Endothelial cell of umbilical vein (primary cell): ENCODE measurements around the gene GHRHR. TPM values are rescaled to one million over a fixed set of nuclear protein-coding genes. Genes with fewer than 3 reads are reported as not detected.
A peak's percentile ranks its signal among the peaks of the same experiment; 100 is the strongest.

ENCODE experiments used
- BruUV-seq: library from RNA; stranded (reverse); fragments of 400-500 nt; replicated peaks from 2 replicates; lab custom pipeline; 2021; lab: Mats Ljungman, UMichigan
- CTCF ChIA-PET: fragments of 300-600, 350-600 bp; sonication (Branson Sonifier 250); formaldehyde crosslinking; loops from one replicate; lab custom pipeline; 2021; ENCODE audit warnings: antibody characterized with exemption, inconsistent platforms; lab: Charles Lee
- POLR2A ChIA-PET: fragments of 300-600, 350-600 bp; sonication (Branson Sonifier 250); formaldehyde crosslinking; loops from one replicate; lab custom pipeline; 2021; ENCODE audit warnings: antibody characterized with exemption, inconsistent platforms; lab: Charles Lee
- DNase-seq: peaks from one replicate; pipeline ENCODE4 v3.0.0-alpha.2; 2011; ENCODE audit warnings: low read depth, low spot score
- FAIRE-seq: peaks from 2 replicates; lab custom pipeline; 2011; peaks lifted over from hg19 to GRCh38; lab: Jason Lieb, UNC
- H2AFZ ChIP-seq: 2 replicates; pipeline ENCODE4 v1.6.0; 2012; ENCODE audit warnings: low read depth, low read length, control low read depth, inconsistent platforms
- H3K27ac ChIP-seq: 2 replicates; pipeline ENCODE4 v1.5.1; 2011; ENCODE audit warnings: low read depth, mild to moderate bottlenecking, control low read depth, low read length, moderate library complexity; ENCODE audit not compliant: insufficient read depth
- H3K27me3 ChIP-seq, 2 experiments: 2 replicates each; pipeline versions ENCODE4 v1.6.0 to v1.6.1; 2011; ENCODE audit warnings: low read length in 2 of 2, mixed read lengths in 1 of 2; ENCODE audit not compliant: control insufficient read depth in 2 of 2, insufficient read depth in 2 of 2
- H3K36me3 ChIP-seq, 2 experiments: 2 replicates in 1 of 2; 3 replicates in 1 of 2; pipeline ENCODE4 v1.5.1; 2011; ENCODE audit warnings: low read length in 2 of 2, mild to moderate bottlenecking in 1 of 2, moderate library complexity in 1 of 2; ENCODE audit not compliant: control insufficient read depth in 2 of 2, insufficient read depth in 2 of 2; ENCODE audit errors: extremely low read depth in 1 of 2
- H3K4me1 ChIP-seq: 3 replicates; pipeline ENCODE4 v1.5.1; 2011; ENCODE audit warnings: mild to moderate bottlenecking, low read length; ENCODE audit not compliant: control insufficient read depth, insufficient read depth; ENCODE audit errors: extremely low read depth
- H3K4me2 ChIP-seq: 2 replicates; pipeline ENCODE4 v1.6.1; 2011; ENCODE audit warnings: low read length, control low read depth, mixed read lengths; ENCODE audit not compliant: insufficient read depth
- H3K4me3 ChIP-seq, 3 experiments: fragments of 200-600 bp in 1 of 3; sonication (generic), shearing (Covaris generic) in 1 of 3; replicated peaks in 1 of 3; 2 replicates each; pipeline ENCODE4 v1.5.1; 2011 to 2016; ENCODE audit warnings: control low read depth in 3 of 3, low read length in 3 of 3, mild to moderate bottlenecking in 2 of 3, inconsistent platforms in 1 of 3, low read depth in 1 of 3, moderate library complexity in 1 of 3; ENCODE audit not compliant: insufficient read depth in 1 of 3
- H3K79me2 ChIP-seq: 2 replicates; pipeline ENCODE4 v1.6.0; 2012; ENCODE audit warnings: low read length, inconsistent platforms; ENCODE audit not compliant: control insufficient read depth, insufficient read depth
- H3K9ac ChIP-seq: replicated peaks from 2 replicates; pipeline ENCODE3; 2011; ENCODE audit warnings: low read length, control low read depth; ENCODE audit not compliant: insufficient read depth; ENCODE audit errors: extremely low read depth
- H3K9me1 ChIP-seq: replicated peaks from 3 replicates; pipeline ENCODE4 v1.6.0; 2011; ENCODE audit warnings: mild to moderate bottlenecking, low read length; ENCODE audit not compliant: control insufficient read depth, insufficient read depth; ENCODE audit errors: extremely low read depth
- H3K9me3 ChIP-seq: replicated peaks from 2 replicates; pipeline ENCODE4 v1.5.1; 2012; ENCODE audit warnings: low read length, inconsistent platforms; ENCODE audit not compliant: control insufficient read depth, insufficient read depth
- H4K20me1 ChIP-seq: replicated peaks from 2 replicates; pipeline ENCODE3; 2011; ENCODE audit warnings: mild to moderate bottlenecking, low read length; ENCODE audit not compliant: control insufficient read depth, insufficient read depth; ENCODE audit errors: extremely low read depth
- CTCF ChIP-seq, 2 donors: IDR thresholded peaks; 1 replicate in 1 of 2; 2 replicates in 1 of 2; pipeline ENCODE4 v1.5.1; 2011; ENCODE audit warnings: low read length in 2 of 2, mild to moderate bottlenecking in 2 of 2, moderate library complexity in 2 of 2, control low read depth in 1 of 2, inconsistent platforms in 1 of 2, low read depth in 1 of 2; ENCODE audit not compliant: insufficient read depth in 1 of 2; ENCODE audit errors: extremely low read depth in 1 of 2
- FOS ChIP-seq: IDR thresholded peaks from 2 replicates; pipeline ENCODE4 v1.6.1; 2011; ENCODE audit warnings: mild to moderate bottlenecking, low read length, moderate library complexity, borderline replicate concordance; ENCODE audit not compliant: insufficient read depth
- GATA2 ChIP-seq: IDR thresholded peaks from 2 replicates; pipeline ENCODE4 v1.7.0; 2011; ENCODE audit warnings: low read depth, mild to moderate bottlenecking, moderate library complexity, mixed read lengths, low read length; ENCODE audit not compliant: insufficient read length, insufficient read depth
- JUN ChIP-seq: IDR thresholded peaks from 2 replicates; pipeline ENCODE4 v1.6.1; 2011; ENCODE audit warnings: borderline replicate concordance, low read depth; ENCODE audit not compliant: insufficient read length, insufficient read depth
- MAX ChIP-seq: IDR thresholded peaks from 2 replicates; pipeline ENCODE4 v1.6.1; 2011; ENCODE audit not compliant: insufficient read depth, insufficient read length
- MYC ChIP-seq: IDR thresholded peaks from one replicate; pipeline ENCODE4 v1.6.1; 2011; ENCODE audit warnings: mild to moderate bottlenecking, low read depth, low read length
- POLR2A ChIP-seq: IDR thresholded peaks from 2 replicates; pipeline ENCODE4 v1.6.1; 2012; ENCODE audit warnings: low read depth, mild to moderate bottlenecking, control low read depth, low read length
- POLR2AphosphoS5 ChIP-seq: IDR thresholded peaks from 2 replicates; pipeline ENCODE4 v1.6.1; 2012; ENCODE audit warnings: low read depth, mild to moderate bottlenecking, control low read depth, low read length, moderate library complexity; ENCODE audit not compliant: insufficient read depth
- dilution Hi-C: fragments of 300-500 bp; cut with MboI; formaldehyde crosslinking; loops from one replicate; pipeline ENCODE4 v1.15.0; 2019; ENCODE audit warnings: low sequenced_read_pairs; ENCODE audit not compliant: extremely low pct_ligation_motif_present
- intact Hi-C: fragments of 100-400 bp; cut with micrococcal nuclease; formaldehyde crosslinking; loops from one replicate; pipeline ENCODE4 v1.10.0; 2022
- polyA plus RNA-seq, 4 experiments: library from polyadenylated mRNA; depleted of rRNA in 3 of 4; stranded (reverse) in 3 of 4; unstranded in 1 of 4; fragments of >200 nt; gene quantifications; 2 replicates each; pipeline versions ENCODE4 v1.2.1 to v1.2.3, GENCODE V29; 2011 to 2012; ENCODE audit warnings: missing spikeins in 1 of 4
- total RNA-seq: library from RNA; stranded (reverse); gene quantifications from 2 replicates; pipeline ENCODE4 v1.2.3, GENCODE V29; 2021

GHRHR gene
- total and polyA plus RNA-seq, 2 donors (not counting 3 experiments of a cell fraction or from before 2014, with no cell fraction given), result not detected

- H3K27ac ChIP-seq, result peak overlapping the region; percentile 58
- peak; percentile 73 for FAIRE-seq
Measured at GRCh38 chr7:30920584-30921539, 42.9 kb upstream of the GHRHR start.

GRCh38 chr7:30921540-30922401 lies 42.0 kb upstream of the GHRHR start:
- ChIA-PET POLR2A (no interaction called here), CTCF (interaction anchor here (1.0 to 2.5 kb wide), 3 partner anchors 8 to 17 kb away, joined by 3 to 12 read pairs (median 10); no protein-coding TSS in a partner anchor)
- Histone ChIP-seq H3K36me3 (peaks cover 0 to 5% of the 10 kb centered on the region in 2 experiments), H3K4me2 (no peak overlapping the region), H3K9me1 (no peaks in the 10 kb centered on the region), H3K9ac (no peak overlapping the region), H3K4me1 (peaks cover 24% of the 10 kb centered on the region), H3K4me3 (no peak overlapping the region), H3K27ac (peak overlapping the region; percentile 58), H2AFZ (peak overlapping the region; percentile 17), H3K79me2 (no peaks in the 10 kb centered on the region), H3K27me3 (no peaks in the 10 kb centered on the region), H3K9me3 (no peaks in the 10 kb centered on the region), H4K20me1 (no peaks in the 10 kb centered on the region)
- TF ChIP-seq MAX (no peak), POLR2A (no peak), FOS (no peak), CTCF (IDR thresholded peaks at IDR 0.05; ENCODE audit: extremely low read depth in 1 of 2, insufficient read depth in 1 of 2, low read depth in 1 of 2, low read length in 2 of 2) (no peak), GATA2 (no peak), MYC (no peak), POLR2AphosphoS5 (no peak), JUN (no peak)
- FAIRE-seq (no peak), DNase-seq (no peak)
- no TSS peak for BruUV-seq
- intact Hi-C loops (loop anchor here (1.0 to 2.0 kb wide), 2 partner anchors 28 to 73 kb away; no protein-coding TSS in a partner anchor), dilution Hi-C loops (no loop called here)

More at GRCh38 chr7:30920584-30921539, 42.9 kb upstream of the GHRHR start:
- Histone ChIP-seq H3K9me1 (no peaks in the 10 kb centered on the region), H3K4me3 (no peak overlapping the region), H3K79me2 (no peaks in the 10 kb centered on the region), H3K4me2 (no peak overlapping the region), H4K20me1 (no peaks in the 10 kb centered on the region), H3K9me3 (no peaks in the 10 kb centered on the region), H3K9ac (no peak overlapping the region), H3K36me3 (peaks cover 0 to 5% of the 10 kb centered on the region in 2 experiments), H3K27me3 (no peaks in the 10 kb centered on the region), H3K4me1 (peaks cover 24% of the 10 kb centered on the region), H2AFZ (peak overlapping the region; percentile 17)
- dilution Hi-C loops, result no loop called here
- ChIA-PET CTCF (interaction anchor here (1.1 to 2.5 kb wide), 2 partner anchors 13 to 18 kb away, joined by 5 to 12 read pairs; no protein-coding TSS in a partner anchor), POLR2A (no interaction called here)
- DNase-seq, result peak; percentile 81
- TF ChIP-seq FOS (peak; percentile 27), JUN (peak; percentile 70), MYC (no peak)
- no TSS peak for BruUV-seq
- intact Hi-C loops, result loop anchor here (1.0 to 2.0 kb wide), 3 partner anchors 28 to 72 kb away; no protein-coding TSS in a partner anchor
